Peyer's patch (tissue), 4 donors: ENCODE data around the gene NXPH2.

ENCODE experiments used
- POLR2A ChIP-seq, 2 donors: fragments of 450-650 bp; IDR thresholded peaks; one replicate each; pipeline ENCODE4 v1.5.1; 2017; ENCODE audit warnings: antibody characterized with exemption in 2 of 2, mild to moderate bottlenecking in 2 of 2, moderate library complexity in 2 of 2
- TF ChIP-seq, protein P1 (sequence below), 6 experiments: fragments of 450-650 bp in 4 of 6; fragments of 200-600 bp in 2 of 6; sonication (generic) in 1 of 6; IDR thresholded peaks; one replicate each; pipeline ENCODE4 v1.5.1; 2017 to 2019; ENCODE audit warnings: antibody characterized with exemption in 6 of 6, mild to moderate bottlenecking in 3 of 6, moderate library complexity in 1 of 6

DNA sequence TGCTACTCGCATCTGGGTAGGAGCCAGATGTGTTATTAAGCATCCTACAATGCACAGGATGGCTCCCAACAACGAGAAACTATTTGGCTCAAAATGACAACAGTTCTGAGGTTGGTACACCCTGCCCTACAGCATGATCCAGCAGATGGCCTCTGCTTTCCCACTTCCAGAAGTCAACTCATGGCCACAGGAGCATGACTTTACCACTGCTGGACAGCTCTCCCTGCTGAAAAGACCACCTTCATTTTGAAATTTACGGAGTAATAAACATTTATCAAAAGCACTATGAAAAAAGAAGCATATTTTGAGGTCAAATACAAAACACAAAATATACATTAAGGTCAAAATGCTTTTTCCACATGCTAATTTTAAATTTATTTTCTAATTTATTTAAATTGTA lies 13.7 kb downstream of the NXPH2 start:
- TF ChIP-seq, protein P1, sequence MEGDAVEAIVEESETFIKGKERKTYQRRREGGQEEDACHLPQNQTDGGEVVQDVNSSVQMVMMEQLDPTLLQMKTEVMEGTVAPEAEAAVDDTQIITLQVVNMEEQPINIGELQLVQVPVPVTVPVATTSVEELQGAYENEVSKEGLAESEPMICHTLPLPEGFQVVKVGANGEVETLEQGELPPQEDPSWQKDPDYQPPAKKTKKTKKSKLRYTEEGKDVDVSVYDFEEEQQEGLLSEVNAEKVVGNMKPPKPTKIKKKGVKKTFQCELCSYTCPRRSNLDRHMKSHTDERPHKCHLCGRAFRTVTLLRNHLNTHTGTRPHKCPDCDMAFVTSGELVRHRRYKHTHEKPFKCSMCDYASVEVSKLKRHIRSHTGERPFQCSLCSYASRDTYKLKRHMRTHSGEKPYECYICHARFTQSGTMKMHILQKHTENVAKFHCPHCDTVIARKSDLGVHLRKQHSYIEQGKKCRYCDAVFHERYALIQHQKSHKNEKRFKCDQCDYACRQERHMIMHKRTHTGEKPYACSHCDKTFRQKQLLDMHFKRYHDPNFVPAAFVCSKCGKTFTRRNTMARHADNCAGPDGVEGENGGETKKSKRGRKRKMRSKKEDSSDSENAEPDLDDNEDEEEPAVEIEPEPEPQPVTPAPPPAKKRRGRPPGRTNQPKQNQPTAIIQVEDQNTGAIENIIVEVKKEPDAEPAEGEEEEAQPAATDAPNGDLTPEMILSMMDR (IDR thresholded peaks at IDR 0.05), result no peak
- no peak for TF ChIP-seq POLR2A (IDR thresholded peaks at IDR 0.05)
